ENCODE results near the gene MRPL52.
A peak's percentile ranks its signal among the peaks of the same experiment; 100 is the strongest.
"Not testable (repeated sequence)": the region's sequence is repeated elsewhere in the genome, so short reads cannot be mapped to it uniquely, and the experiment has no call there.

The MRPL52 gene

DNA sequence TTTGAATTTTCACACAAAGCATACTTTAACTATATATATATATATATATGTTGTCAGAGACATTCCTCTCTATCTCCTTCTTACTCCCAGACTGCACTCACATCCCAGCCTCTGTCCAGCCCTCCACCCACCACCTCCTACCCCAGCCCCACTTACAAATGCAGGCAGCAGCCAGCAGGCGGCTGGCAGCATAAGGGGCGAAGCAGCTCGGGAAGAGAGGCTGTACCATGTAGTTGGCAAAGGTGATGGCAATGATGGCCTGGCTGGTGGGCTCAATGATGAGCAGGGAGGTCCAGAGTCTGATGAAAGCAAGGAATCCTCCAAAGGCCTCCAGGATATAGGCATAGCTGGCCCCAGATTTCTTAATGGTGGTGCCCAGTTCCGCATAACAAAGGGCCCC is 16.9 kb upstream of the MRPL52 start:
- no peak for DNase-seq

DNA sequence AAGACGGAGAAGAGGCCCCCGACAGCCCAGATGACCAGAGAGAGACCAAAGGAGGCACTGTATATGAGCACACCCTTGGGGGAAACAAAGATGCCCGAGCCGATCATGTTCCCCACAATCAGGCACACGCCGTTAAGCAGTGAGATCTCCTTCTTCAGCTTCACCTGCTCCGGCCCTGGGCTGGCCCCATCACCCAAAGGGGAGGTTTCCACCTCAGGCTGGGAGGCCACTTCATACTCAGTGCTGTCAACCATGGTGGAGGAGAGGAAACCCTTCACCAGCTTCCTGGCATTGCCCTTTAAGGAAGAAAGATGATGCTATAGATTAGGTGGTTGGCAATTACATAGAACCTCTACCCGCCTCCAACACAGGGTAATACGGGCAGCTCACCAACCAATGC is 16.5 kb upstream of the MRPL52 start:
- DNase-seq, result no peak

DNA sequence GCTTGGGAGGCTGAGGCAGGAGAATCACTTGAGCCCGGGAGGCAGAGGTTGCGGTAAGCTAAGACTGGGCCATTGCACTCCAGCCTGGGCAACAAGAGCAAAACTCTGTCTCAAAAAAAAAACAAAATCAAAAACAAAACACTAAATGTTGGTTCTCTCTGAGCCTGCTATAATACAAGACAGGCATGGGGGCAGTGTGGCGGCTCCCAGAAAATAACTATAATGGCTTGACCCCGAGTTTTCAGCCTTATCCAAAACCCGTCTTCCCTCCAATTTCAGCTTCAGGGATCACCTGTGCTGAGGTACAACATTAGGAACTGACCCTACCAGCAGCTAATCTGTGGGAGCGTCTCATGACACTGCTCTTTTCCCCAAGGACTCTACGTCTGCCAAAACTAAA is 15.3 kb upstream of the MRPL52 start:
- no peak for DNase-seq

DNA sequence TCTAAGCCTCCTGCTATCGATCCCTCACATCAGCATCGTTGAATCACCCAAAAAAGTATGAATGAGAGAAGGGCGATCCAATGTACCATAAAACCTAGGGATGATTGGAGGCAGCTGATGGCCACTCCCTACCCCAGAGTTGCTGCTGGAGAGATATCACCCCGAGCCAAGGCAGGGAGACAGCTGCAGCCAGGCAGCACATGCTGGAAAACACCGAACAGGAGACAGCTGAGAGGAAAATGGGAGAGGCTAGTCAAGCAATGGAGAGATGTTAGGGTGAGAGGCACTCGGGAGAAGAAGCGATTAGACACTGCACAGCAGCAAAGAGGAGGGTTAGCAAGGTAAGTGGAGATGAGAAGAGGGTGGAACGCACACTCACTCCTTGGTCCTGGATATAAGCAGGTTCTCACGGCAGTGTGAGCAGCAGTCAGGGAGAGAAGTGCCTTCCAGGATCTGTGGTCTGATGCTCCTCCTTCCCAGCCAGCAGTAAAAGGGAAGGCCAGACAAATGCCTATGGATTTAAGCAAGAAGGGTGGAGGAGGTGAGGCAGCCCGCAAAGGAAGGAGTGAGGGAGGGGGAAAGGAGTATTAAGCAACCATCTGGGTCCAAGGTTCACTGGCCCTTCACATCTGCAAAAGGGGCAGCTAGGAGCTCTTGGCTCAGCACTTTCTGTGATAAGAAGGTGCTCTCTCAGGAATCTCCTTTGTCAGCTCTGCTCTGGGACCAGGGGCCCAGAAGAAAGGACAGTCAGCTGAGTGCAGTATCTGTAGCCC is 14.6 kb upstream of the MRPL52 start, which contains the start of gene SLC7A7:
Gene SLC7A7, minus strand, starts transcription at position 495 of the 773 bp plus-strand sequence. CDS start 2,037 bp downstream, outside the sequence.
- no peak for DNase-seq

DNA sequence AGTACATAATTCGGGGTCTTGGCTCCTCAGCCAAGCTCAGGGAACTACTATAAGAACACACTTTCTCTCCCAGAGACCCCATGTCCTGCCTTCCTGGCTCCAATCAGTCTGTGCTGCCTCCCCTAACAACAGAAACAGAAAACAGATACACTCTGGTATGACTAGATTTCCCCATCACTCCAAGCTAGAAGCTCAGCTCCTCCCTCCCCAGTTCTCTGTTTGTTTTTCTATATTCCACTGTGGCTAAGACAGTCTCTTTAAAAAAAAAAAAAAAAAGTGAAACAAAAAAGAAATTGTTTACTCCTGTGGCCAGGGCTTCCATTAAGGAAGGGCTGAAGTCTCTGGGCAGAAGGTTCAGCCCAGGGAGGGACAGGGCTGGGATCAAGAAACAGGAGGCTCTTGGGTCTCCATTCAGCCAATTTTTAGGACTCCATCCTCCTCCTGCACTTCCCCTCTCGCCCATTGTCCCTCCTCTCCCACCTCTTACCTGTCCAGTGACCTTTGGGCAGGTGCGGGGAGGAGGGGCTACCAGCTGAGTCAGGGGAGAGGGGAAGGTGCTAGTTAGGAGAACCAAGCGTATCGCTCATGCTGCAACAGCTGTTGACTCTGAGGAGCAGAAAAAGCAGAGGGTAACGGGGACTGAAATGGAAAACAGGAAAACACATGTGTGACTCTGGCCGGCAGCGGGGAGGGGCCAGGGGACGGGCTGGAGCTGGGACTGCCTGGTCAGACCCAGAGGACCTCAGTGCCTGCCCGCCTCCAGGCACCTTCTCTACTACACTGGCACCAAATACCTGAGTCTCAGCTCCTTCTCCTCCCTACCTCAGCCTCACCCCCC is 10.3 kb upstream of the MRPL52 start:
- DNase-seq, result peak; percentile 76

DNA sequence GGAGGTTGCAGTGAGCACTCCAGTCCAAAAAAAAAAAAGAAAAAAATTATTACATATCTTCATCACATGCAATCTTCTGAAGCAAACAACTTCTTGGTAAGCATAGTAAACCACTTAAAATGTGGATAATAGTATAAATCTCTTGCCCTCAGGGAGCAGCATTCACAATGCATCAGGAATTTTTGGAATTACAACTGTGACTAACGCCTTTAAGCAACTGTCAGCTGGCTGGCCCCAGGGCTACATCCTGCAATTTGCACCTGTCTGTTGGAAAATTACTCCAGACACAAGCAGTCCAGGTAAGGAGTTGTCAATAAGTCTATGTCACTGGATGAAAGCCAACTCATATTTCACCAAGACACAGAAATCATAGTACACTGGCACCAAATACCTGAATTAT is 9.0 kb upstream of the MRPL52 start:
- DNase-seq, result no peak

DNA sequence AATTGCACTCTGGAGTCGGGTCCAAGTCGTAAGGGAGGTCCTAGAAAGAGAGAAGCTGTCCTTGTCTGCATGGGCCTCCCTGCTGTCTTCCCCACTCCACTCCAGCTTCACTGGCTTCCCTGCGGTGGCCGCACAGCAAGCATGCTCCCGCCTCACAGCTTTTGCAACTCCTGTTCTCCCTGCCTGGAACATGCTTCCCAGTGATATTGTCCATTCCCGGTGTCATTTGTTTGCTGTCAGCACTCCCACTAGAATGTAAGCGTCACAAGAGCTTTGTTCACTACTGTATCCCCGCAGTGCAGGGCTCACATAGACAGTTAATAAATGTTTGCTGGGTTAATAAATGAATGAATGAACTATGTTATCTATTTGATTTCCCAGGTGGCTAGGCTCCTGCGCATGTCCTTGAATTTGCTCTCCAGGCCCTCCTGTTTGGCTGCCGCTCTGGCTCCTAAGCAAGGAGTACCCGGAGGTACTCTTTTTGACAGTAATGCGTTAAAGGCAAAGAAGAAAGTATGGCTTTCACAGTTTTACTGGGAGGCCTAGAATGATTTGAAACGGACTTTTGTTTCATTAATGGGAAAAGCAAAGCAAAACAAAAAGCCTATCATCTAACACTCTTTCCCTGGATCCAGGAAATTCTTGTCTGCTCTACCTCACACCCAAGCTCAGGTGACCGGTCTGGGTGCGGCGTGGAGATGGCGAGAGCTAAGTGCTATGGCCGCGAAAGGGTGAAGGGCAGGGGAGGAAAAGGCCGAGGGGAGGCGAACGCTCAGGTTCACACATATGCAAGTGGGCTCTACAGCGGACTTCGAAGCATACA is 8.3 kb upstream of the MRPL52 start:
- DNase-seq, result no peak

DNA sequence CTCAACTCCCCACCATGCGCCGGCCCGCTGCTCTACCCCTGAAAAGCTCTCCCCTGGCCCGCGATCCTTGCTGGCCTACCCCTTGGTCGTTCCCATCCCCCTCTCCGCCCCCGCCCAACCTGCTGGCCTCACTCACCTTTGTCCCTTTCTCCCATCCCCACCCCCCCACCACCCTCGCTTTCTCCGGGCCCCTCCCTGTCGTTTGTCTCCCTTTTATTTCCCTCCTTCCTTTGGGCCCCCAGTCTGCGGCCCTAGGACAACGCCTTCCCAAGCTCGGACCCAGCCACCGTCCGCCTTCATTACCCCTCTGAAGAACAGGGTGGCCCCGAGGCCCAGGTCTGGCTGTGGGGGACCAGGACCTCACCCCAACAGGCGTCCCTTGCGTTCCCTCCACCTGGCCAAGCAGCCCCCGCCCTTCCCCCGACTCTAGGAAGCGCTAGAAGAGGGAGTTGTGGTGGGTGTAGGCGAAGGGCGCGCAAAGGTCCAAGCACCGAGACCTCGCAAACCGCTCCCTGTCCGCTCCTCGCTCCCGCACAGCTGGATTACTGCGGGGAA is 7.6 kb upstream of the MRPL52 start:
- no peak for DNase-seq

DNA sequence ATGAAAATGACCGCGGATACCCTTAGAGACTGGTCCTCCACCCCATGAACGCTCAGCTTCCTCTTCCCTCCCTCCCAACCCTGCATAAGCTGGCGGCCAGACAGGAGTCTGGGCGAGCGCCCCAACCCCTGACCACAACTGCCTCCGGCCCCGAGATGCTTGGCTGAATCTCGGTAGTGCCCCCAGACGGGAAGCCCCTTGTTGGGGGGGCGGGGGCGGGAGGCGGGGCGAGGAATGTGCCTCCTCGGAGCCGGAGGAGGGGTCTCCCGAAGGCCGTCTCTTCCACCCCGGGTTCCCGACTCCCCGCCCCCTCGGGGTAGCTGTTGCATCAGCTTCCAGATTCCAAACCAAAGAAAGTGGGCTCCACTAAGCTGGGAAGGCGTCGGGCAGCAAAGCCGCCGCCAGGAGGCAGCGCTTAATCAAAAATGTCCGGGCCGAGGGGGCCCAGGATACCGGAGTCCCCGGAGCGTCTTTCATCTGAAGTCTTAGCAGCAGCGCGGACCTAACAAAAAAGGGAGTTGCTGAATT is 7.1 kb upstream of the MRPL52 start:
- DNase-seq, result peak; percentile 76

DNA sequence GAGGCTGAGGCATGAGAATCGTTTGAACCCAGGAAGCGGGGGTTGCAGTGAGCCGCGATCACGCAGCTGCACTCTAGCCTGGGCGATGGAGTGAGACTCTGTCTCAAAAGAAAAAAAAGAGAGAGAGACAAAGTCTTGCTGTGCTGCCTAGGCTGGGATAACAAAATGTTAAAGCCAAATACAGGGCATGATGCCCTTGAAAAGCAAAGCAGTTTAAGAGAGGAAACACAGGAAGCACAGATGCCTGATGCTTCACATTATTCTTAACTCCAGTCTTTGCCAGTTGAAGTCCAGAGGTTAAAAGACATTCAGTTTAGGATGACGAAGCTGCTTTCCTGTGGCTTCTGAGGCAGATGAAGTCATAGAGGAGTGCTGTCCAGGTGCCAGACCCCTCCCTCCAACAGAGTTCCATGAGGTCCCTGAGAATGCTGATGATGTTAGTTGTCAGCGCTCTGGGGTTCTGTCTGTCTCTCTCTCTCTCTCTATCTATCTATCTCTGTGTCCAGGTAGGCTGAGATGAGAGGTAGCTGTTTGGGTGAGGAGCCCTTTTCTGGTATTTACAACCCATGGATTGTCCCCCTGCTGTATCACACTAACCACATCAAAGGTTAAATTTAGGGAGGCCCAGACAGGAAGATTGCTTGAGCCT is 4.9 kb upstream of the MRPL52 start:
- peak; percentile 50 for DNase-seq

DNA sequence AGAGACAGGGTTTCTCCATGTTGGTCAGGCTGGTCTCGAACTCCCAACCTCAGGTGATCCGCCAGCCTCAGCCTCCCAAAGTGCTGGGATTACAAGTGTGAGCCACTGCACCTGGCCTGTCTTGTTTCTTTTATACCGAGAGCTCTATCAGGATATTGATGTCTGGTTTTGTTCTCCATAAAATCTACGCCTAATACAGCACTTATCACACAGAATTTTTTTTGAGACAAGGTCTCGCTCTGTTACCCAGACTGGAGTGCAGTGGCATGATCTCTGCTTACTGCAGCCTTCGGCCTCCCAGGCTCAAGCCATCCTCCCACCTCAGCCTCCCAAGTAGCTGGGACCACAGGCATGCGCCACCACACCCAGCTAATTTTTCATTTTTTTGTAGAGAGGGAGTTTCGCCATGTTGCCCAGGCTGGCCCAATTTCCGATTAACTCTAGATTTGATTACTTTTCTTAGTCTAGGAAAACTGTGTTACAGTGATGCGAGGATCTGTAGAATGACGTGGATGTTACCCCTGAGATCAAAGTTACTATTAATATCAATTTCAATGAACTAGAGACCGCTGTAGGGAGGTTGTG is 519 bp upstream of the MRPL52 start:
- not testable (repeated sequence) for DNase-seq

DNA sequence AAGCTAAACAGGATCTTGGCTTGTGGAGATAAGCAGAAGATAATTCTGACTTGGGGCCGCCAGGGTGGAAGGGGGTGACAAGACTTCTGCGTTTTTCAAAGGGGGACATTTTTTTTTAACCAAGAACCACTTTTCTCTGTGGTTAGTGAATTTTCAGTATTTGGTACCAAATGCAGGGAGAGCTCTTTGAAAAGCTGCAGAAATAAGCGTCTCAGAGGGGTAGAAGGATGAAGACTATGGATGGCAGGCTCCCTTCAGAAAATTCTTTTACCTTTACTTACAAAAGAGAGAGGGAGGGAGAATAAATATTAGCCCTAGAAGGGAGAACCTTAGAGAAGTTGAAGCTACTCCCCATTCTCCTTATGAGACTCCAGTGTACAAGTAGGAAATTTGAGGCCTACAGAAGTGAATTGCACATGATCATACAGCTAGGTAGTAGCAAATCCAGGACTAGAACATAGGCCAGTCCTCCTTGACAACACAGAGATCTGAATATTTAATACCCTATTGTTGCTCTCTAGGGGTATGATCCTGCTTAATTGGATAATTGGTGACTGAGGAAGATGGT is 840 bp downstream of the MRPL52 start:
- DNase-seq, result no peak

DNA sequence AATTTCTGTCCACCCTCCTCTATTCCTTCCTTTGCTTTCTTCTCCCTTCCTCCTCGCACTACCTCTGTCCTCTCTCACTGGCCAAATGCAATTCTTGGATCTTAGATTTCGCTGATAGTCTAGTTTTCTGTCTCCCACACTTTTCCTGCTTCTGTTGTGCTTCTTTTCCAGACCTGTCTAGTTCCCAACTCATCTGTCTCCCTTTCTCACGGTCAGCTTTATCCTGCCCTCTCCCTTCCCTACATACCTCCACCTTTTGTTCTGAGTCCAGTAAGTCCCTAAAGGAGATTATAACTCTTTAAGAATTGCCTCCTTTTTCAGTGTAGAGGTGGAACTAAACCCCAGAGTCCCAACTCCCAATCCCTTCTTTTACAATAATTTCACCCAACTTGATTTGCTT is 5.8 kb downstream of the MRPL52 start:
- no peak for DNase-seq

DNA sequence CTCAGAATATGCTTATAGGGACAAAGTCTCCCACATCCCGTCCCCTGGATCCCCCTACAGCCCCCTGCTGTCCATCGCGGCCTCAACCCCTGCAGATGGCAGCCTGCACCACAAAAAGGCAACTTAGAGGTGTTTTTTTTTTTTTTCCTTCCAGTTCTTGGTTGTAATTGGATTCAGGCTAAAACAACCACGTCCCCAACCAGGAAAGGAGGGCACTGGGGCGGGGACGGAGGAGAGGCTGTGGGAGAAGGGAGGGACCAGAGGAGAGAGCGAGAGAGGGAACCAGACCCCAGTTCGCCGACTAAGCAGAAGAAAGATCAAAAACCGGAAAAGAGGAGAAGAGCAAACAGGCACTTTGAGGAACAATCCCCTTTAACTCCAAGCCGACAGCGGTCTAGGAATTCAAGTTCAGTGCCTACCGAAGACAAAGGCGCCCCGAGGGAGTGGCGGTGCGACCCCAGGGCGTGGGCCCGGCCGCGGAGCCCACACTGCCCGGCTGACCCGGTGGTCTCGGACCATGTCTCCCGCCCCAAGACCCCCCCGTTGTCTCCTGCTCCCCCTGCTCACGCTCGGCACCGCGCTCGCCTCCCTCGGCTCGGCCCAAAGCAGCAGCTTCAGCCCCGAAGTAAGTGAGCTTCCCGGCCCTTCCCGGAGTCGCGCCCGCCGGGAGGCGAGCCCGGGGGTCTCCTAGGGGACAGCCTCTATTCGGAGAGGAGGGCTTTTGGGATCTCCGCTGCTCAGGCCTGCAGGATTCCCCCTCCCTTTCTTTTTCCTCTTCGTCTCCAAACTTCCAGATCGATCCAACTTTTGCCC is 6.8 kb downstream of the MRPL52 start, which contains the start of gene MMP14:
Gene MMP14, plus strand, starts transcription at position 285 of the 813 bp plus-strand sequence. Its CDS starts 233 bp downstream, at position 518.
- DNase-seq, result peak; percentile 26

DNA sequence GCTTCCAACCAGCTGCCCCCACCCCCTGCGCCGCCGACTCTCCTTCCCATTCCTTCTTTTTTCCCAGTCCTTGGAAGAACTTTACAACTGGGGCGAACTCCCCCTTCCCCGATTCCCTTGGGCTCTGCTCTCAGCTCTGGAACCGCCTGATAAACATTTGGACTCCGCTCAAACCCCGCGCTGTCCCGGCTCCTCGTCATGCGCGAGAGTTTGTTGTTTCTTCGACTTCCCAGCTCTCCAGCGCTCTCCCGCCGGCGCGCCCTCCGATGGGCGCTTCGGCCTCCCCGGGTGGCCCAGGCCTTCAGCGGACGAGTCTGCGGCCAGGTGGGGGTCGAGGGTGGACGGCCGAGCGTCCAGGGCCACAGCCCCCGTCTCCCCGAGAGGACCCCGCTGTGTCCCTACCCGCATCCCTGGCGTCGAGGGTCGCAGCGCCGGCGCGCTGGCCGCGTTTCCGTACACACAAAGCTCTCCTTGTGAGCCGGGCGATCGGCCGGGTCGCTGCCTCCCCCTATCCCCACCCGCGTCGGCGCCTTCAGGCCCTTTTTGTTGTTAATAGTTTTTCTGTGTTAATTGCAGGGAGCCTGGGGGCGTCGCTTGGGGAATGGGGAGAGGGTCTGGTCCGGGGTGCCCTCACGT is 7.5 kb downstream of the MRPL52 start:
- peak; percentile 52 for DNase-seq

DNA sequence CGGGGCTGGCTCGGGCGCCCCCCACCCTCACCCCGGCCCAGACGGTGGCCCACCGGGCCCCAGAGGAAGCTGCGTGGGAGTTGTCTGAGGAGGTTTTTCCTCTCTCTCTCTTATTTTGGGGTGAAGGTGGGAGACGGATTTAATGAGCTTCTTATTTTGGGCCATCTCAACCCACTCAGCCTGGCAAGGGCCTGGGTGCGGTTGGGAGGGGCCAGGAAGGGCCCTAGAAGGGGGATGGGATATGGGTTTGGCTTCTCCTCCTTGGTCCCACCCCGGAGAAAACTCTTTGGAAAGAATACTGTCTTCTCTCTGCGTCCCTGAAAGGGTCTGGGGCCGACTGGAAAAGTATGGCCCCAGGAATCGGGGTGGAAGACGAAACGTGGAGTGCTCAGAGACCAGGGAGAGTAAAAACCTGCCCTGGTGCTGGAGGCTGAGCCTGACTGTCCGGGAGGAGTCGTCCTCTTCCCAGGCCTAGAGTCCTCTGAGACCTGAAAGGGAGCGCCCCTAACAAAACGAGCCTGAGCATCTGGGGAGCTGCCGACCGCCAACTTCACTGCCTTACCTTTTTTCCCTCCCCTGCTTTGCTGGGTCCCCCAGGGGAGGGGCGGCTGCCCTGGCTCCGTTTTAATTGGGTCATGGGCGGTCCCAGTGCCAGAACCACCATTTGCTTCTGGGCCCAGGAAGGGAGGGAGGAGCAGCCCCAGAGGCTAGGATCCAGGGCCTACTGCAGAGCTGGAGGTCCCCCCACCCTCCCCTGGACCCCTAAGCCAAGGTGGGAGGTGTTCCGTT is 8.3 kb downstream of the MRPL52 start:
- no peak for DNase-seq

DNA sequence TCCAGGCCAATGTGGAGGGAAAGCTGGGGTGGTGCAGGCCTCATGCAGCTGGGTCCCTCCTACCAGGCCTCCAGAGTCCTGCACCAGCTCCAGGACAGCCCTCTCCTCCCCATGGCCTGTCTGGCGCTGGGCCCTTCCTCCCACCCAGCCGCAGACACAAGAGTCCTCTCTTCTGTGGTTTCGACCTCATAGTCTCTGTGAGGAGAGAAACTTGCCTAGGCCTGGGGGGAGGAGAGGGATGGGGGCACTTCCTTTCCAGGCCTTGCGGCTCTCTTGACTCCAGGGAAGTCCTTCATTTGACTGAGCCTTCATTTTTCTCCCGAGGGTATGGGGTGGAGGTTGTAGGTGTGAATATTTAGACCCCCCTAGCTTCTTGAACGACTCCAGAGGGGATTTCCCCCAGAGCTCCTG is 8.9 kb downstream of the MRPL52 start:
- no peak for DNase-seq

DNA sequence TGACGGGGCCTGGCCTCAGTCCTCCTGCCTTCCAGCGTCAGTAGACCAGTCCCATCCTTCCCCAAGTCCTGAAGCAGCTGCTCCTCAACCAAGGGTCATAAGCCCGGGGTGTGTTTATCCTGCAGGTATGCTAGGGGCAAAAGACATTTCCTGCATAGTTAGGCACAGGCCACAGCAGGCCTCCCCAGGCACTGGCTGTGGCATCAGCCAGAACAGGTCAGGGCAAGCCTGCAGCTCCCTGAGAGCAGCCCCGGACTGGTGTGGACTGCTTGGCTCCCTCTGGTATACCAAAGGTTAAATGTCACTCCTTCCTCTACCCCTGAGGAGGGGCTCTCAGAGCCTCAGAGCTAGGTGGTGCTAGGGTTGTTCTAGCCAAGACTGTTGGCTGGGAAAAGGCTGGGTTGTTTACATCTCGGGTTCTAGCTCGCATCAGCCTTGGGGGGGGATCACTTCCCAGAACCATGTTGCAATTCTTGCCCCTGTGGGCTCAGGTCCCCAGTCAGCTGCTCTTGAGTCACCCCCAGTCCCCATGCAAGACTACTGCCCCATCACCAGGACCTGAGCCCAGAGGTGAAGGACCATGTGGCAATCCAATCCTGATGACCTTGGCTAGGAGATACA is 9.6 kb downstream of the MRPL52 start:
- no peak for DNase-seq

Measured in DMS53 (cell line).